Transverse colon (tissue), 4 donors: Measurements from ENCODE around the gene POLD4. TPM values are rescaled to one million over a fixed set of nuclear protein-coding genes. Genes with fewer than 3 reads are reported as not detected.
A peak's percentile ranks its signal among the peaks of the same experiment; 100 is the strongest.

Experiments used
- DNase-seq: peaks from one replicate; pipeline ENCODE4 v3.0.0-alpha.2; 2019
- H3K27ac ChIP-seq, 4 donors: fragments of 200-600 bp; sonication (generic); 2 replicates each; pipeline ENCODE4 v1.5.1; 2016 to 2018; ENCODE audit warnings: inconsistent platforms in 4 of 4
- H3K27me3 ChIP-seq: fragments of 200-600 bp; sonication (generic); 2 replicates; pipeline ENCODE4 v1.5.1; 2017; ENCODE audit warnings: inconsistent platforms
- H3K36me3 ChIP-seq, 4 donors: fragments of 200-600 bp; sonication (generic); 2 replicates each; pipeline ENCODE4 v1.5.1; 2017 to 2019; ENCODE audit warnings: inconsistent platforms in 4 of 4
- H3K4me1 ChIP-seq, 4 donors: fragments of 200-600 bp; sonication (generic); 2 replicates each; pipeline ENCODE4 v1.5.1; 2017 to 2020; ENCODE audit warnings: inconsistent platforms in 4 of 4
- H3K4me3 ChIP-seq, 4 donors: fragments of 200-600 bp; sonication (generic); 1 replicate in 1 of 4; 2 replicates in 3 of 4; pipeline versions ENCODE4 v1.5.1 to v1.6.1; 2017 to 2019; ENCODE audit warnings: inconsistent platforms in 4 of 4
- H3K9me3 ChIP-seq, 2 donors: fragments of 200-600 bp; sonication (generic); 2 replicates each; pipeline ENCODE4 v1.5.1; 2017 to 2019; ENCODE audit warnings: inconsistent platforms in 2 of 2
- CTCF ChIP-seq, 5 experiments: fragments of 200-600 bp in 3 of 5; fragments of 450-650 bp in 2 of 5; sonication (generic) in 3 of 5; IDR thresholded peaks; 1 replicate in 2 of 5; 2 replicates in 3 of 5; pipeline ENCODE4 v1.5.1; 2016 to 2017; ENCODE audit warnings: antibody characterized with exemption in 5 of 5, inconsistent platforms in 3 of 5, mild to moderate bottlenecking in 2 of 5, moderate library complexity in 1 of 5
- EP300 ChIP-seq: sonication (generic); formaldehyde crosslinking; IDR thresholded peaks from one replicate; pipeline ENCODE4 v1.6.1; 2017; ENCODE audit warnings: antibody characterized with exemption, low read depth
- POLR2A ChIP-seq: fragments of 450-650 bp; IDR thresholded peaks from one replicate; pipeline ENCODE4 v1.6.1; 2016; ENCODE audit warnings: antibody characterized with exemption, mild to moderate bottlenecking, moderate library complexity
- POLR2AphosphoS5 ChIP-seq, 3 donors: sonication (generic); formaldehyde crosslinking; IDR thresholded peaks; one replicate each; pipeline ENCODE4 v1.6.1; 2016; ENCODE audit warnings: antibody characterized with exemption in 3 of 3
- WGBS, 2 donors: methylation state at CpG; one replicate each; pipeline ENCODE4 v1.1.5; 2018; ENCODE audit warnings: low coverage in 1 of 2; 5-methylcytosine and 5-hydroxymethylcytosine counted together
- in situ Hi-C, 4 donors: fragments of 200-750 bp; cut with MboI; loops; one replicate each; pipeline versions ENCODE4 v1.15.0 to v1.15.1; 2017; ENCODE audit warnings: low sequenced_read_pairs in 3 of 4, low pct_ligation_motif_present in 1 of 4, low pct_unique_long_range_greater_than_20kb in 1 of 4
- intact Hi-C: fragments of 100-400 bp; cut with DNase I; formaldehyde crosslinking; loops from one replicate; pipeline ENCODE4 v1.15.1; 2023; ENCODE audit warnings: low total_unique reads
- total RNA-seq, 4 donors: library from RNA; depleted of rRNA; stranded (reverse); fragments of >200 nt; gene quantifications; one replicate each; pipeline ENCODE4 v1.1.0, GENCODE V29; 2016

POLD4 gene
- total RNA-seq, 4 donors from 2014 or later = 261 to 372 (median 319) TPM

- DNase-seq = no peak
- WGBS, 2 donors = 8 to 13% methylated on average over 8 to 13 of the region's 16 CpGs
- peak overlapping the region in 3 of 4 donors; percentile 78 to 94 (median 90) for H3K4me3 ChIP-seq
- H3K36me3 ChIP-seq = no peaks in the 10 kb centered on the region
- no peaks in the 10 kb centered on the region for H3K27me3 ChIP-seq
- intact Hi-C loops = no loop called here
- in situ Hi-C loops = no loop called here
- H3K27ac ChIP-seq = peak overlapping the region; percentile 90 to 96 (median 95)
- peaks cover 19 to 63% (median 59%) of the 10 kb centered on the region in 4 donors for H3K4me1 ChIP-seq
- no peak for TF ChIP-seq EP300
- TF ChIP-seq POLR2A = no peak
- TF ChIP-seq POLR2AphosphoS5 (IDR thresholded peaks at IDR 0.05) = no peak
- no peak for TF ChIP-seq CTCF (IDR thresholded peaks at IDR 0.05)
- no peaks in the 10 kb centered on the region for H3K9me3 ChIP-seq
Measured at GRCh38 chr11:67371911-67372320, 18.6 kb upstream of the POLD4 start.

GRCh38 chr11:67371189-67371910 lies 18.0 kb upstream of the POLD4 start:
- H3K4me1 ChIP-seq = peaks cover 19 to 69% (median 65%) of the 10 kb centered on the region in 4 donors
- 20 to 33% methylated on average over 4 to 8 of the region's 8 CpGs for WGBS, 2 donors
- peak overlapping the region in 2 of 4 donors; percentile 90 to 94 for H3K4me3 ChIP-seq
- DNase-seq = no peak
- intact Hi-C loops = no loop called here
- in situ Hi-C loops = no loop called here
- H3K9me3 ChIP-seq = no peaks in the 10 kb centered on the region
- no peak for TF ChIP-seq EP300
- peak; percentile 38 to 75 (median 53) for TF ChIP-seq CTCF (IDR thresholded peaks at IDR 0.05)
- no peak for TF ChIP-seq POLR2A
- TF ChIP-seq POLR2AphosphoS5 (IDR thresholded peaks at IDR 0.05) = no peak
- no peaks in the 10 kb centered on the region for H3K36me3 ChIP-seq
- H3K27ac ChIP-seq = peak overlapping the region; percentile 90 to 96 (median 95)
- H3K27me3 ChIP-seq = no peaks in the 10 kb centered on the region

- Histone ChIP-seq H3K4me1 (peaks cover 26 to 76% (median 71%) of the 10 kb centered on the region in 4 donors), H3K27ac (peak overlapping the region; percentile 90 to 96 (median 95)), H3K9me3 (no peaks in the 10 kb centered on the region), H3K27me3 (no peaks in the 10 kb centered on the region), H3K36me3 (no peaks in the 10 kb centered on the region), H3K4me3 (peak overlapping the region in 1 of 4 donors; percentile 90)
- intact Hi-C loops (no loop called here), in situ Hi-C loops (no loop called here)
- WGBS, 2 donors = 68 to 75% methylated on average over 3 to 13 of the region's 14 CpGs
- no peak for TF ChIP-seq EP300
- TF ChIP-seq POLR2AphosphoS5 (IDR thresholded peaks at IDR 0.05) = peak in 1 of 3 donors; percentile 25
- no peak for DNase-seq
Measured at GRCh38 chr11:67370351-67371076, 17.2 kb upstream of the POLD4 start.

GRCh38 chr11:67369801-67370284 lies 16.5 kb upstream of the POLD4 start:
- no peaks in the 10 kb centered on the region for H3K9me3 ChIP-seq
- no peak overlapping the region for H3K4me3 ChIP-seq
- peaks cover 26 to 78% (median 72%) of the 10 kb centered on the region in 4 donors for H3K4me1 ChIP-seq
- DNase-seq = no peak
- intact Hi-C loops = no loop called here
- TF ChIP-seq POLR2AphosphoS5 (IDR thresholded peaks at IDR 0.05) = peak; percentile 35 to 68 (median 55)
- TF ChIP-seq EP300 = no peak
- peak overlapping the region; percentile 90 to 96 (median 95) for H3K27ac ChIP-seq
- H3K27me3 ChIP-seq = no peaks in the 10 kb centered on the region
- in situ Hi-C loops = no loop called here
- WGBS, 2 donors = 61 to 65% methylated on average over 7 to 12 of the region's 12 CpGs
- no peaks in the 10 kb centered on the region for H3K36me3 ChIP-seq

GRCh38 chr11:67369275-67369674 lies 15.9 kb upstream of the POLD4 start:
- H3K4me1 ChIP-seq = peaks cover 22 to 72% (median 66%) of the 10 kb centered on the region in 4 donors
- WGBS, 2 donors = 17 to 71% methylated on average over 1 to 8 of the region's 8 CpGs
- TF ChIP-seq POLR2AphosphoS5 (IDR thresholded peaks at IDR 0.05) (no peak), CTCF (IDR thresholded peaks at IDR 0.05) (no peak), EP300 (no peak), POLR2A (no peak)
- in situ Hi-C loops = no loop called here
- DNase-seq = no peak
- H3K4me3 ChIP-seq = no peak overlapping the region
- H3K27ac ChIP-seq = peak overlapping the region; percentile 90 to 96 (median 95)
- H3K27me3 ChIP-seq = no peaks in the 10 kb centered on the region
- intact Hi-C loops = no loop called here
- H3K9me3 ChIP-seq = no peaks in the 10 kb centered on the region
- no peaks in the 10 kb centered on the region for H3K36me3 ChIP-seq
